Pancreas (tissue), 10 donors: Measurements from ENCODE around the gene MTFR1L. TPM values are rescaled to one million over a fixed set of nuclear protein-coding genes. Genes with fewer than 3 reads are reported as not detected.

Experiments
- ATAC-seq, 4 donors: fragments of 200-7000 bp; cut with Tn5 transposase; one replicate each; pipeline versions ENCODE4 v1.8.0 to v1.9.1; 2020; ENCODE audit warnings: mild to moderate bottlenecking in 4 of 4, moderate library complexity in 4 of 4
- DNase-seq, 6 donors: peaks; one replicate each; pipeline ENCODE4 v3.0.0-alpha.2; 2020
- FAIRE-seq: peaks from 2 replicates; lab custom pipeline; 2012; peaks lifted over from hg19 to GRCh38; lab: Jason Lieb, UNC
- H3K27ac ChIP-seq, 4 donors: fragments of 200-600 bp; sonication (generic); 1 replicate in 3 of 4; 2 replicates in 1 of 4; pipeline versions ENCODE4 v1.5.0 to v1.8.0; 2020
- H3K27me3 ChIP-seq, 4 donors: fragments of 200-600 bp; one replicate each; pipeline ENCODE4 v1.8.0; 2021
- H3K36me3 ChIP-seq, 3 donors: fragments of 200-600 bp; sonication (generic) in 1 of 3; one replicate each; pipeline versions ENCODE4 v1.5.0 to v1.8.0; 2020 to 2021
- H3K4me1 ChIP-seq, 3 donors: fragments of 200-600 bp; one replicate each; pipeline ENCODE4 v1.8.0; 2021
- H3K4me3 ChIP-seq, 4 donors: fragments of 200-600 bp; sonication (generic) in 2 of 4; one replicate each; pipeline versions ENCODE4 v1.5.0 to v1.8.0; 2020 to 2021
- H3K9me3 ChIP-seq, 4 donors: fragments of 200-600 bp; one replicate each; pipeline ENCODE4 v1.8.0; 2021
- CTCF ChIP-seq, 4 donors: fragments of 200-600 bp; sonication (generic) in 3 of 4; IDR thresholded peaks; one replicate each; pipeline versions ENCODE4 v1.5.0 to v1.8.0; 2021; ENCODE audit warnings: antibody characterized with exemption in 4 of 4
- WGBS, 2 donors: extraction: QIAGEN DNeasy Blood & Tissue Kit; methylation state at CpG; one replicate each; pipeline ENCODE4 v1.1.7; 2013; 5-methylcytosine and 5-hydroxymethylcytosine counted together
- intact Hi-C, 3 donors: fragments of 100-400 bp; cut with DNase I; formaldehyde crosslinking; loops; one replicate each; pipeline versions ENCODE4 v1.11.1 to v1.14.2; 2022
- polyA plus RNA-seq, 2 donors: library from polyadenylated mRNA; stranded (reverse); fragments of 200-250 nt; gene quantifications; one replicate each; pipeline ENCODE4 v1.2.3, GENCODE V29; 2013
- total RNA-seq, 6 donors: library from RNA; stranded (reverse); fragmentation: NEBNext Ultra II Directional in 4 of 6; extraction: Animal tissue kit (Norgen Biotek cat#: 25700) in 4 of 6; gene quantifications; one replicate each; pipeline versions ENCODE4 v1.2.1 to v1.2.4, GENCODE V29; 2021 to 2023
- donor health status: healthy with polysubstance abuse.
- donor health status: DM: no; HTN: no; CAD: no; lungs with moderate emphysema.
- donor health status: DM: no; HTN: no; CAD: no.
- donor health status: control.
- donor health status: control.
- donor health status: Bipolar disorder and iron deficiency.
- donor health status: DM: yes; HTN: yes; CAD: no.
- donor health status: DM: no; HTN: no; CAD: no.
- donor health status: DM: no; HTN: no; CAD: no.
- donor health status: DM: yes; HTN: yes; CAD: no.

MTFR1L gene
- total RNA-seq (10 to 100 TPM; 24.0 to 36.0 (median 26.3) TPM), polyA plus RNA-seq (10 to 100 TPM; 38.9 to 59.6 TPM)

- ATAC-seq (peak; percentile 86 to 94 (median 92)), DNase-seq (peak; percentile 91 to 95 (median 92)), FAIRE-seq (no peak)
- H3K9me3 ChIP-seq = no peaks in the 10 kb centered on the region
- no peak for TF ChIP-seq CTCF (IDR thresholded peaks at IDR 0.05)
- H3K27ac ChIP-seq = peak within 1 kb of the TSS; percentile 91 to 95 (median 92)
- peak within 1 kb of the TSS; percentile 74 to 97 (median 86) for H3K4me3 ChIP-seq
- peaks cover 16 to 19% (median 18%) of the 10 kb centered on the region in 3 donors for H3K4me1 ChIP-seq
- H3K36me3 ChIP-seq = peaks cover 0 to 5% (median 1%) of the 10 kb centered on the region in 3 donors
- 1% methylated on average over 53 to 64 of the region's 64 CpGs for WGBS, 2 donors
- intact Hi-C loops = loop anchor here in 1 of 3 donors (10.0 kb wide), 1 partner anchor 415 kb away; no protein-coding TSS in a partner anchor
- H3K27me3 ChIP-seq = no peaks in the 10 kb centered on the region
Observed at GRCh38 chr1:25819491-25820246, at the start of gene MTFR1L. Gene MTFR1L, plus strand, starts transcription at chr1:25819954. Its CDS starts 3,151 bp downstream, at chr1:25823105.

GRCh38 chr1:25770541-25771220 lies 49.1 kb upstream of the MTFR1L start:
- no peak for FAIRE-seq
- Histone ChIP-seq H3K36me3 (no peaks in the 10 kb centered on the region), H3K27me3 (no peaks in the 10 kb centered on the region), H3K9me3 (no peaks in the 10 kb centered on the region), H3K4me3 (no peak overlapping the region), H3K27ac (peak overlapping the region; percentile 53 to 86 (median 76)), H3K4me1 (peaks cover 48 to 60% (median 54%) of the 10 kb centered on the region in 3 donors)
- no peak for TF ChIP-seq CTCF (IDR thresholded peaks at IDR 0.05)
- intact Hi-C loops = no loop called here
- no peak for DNase-seq
- 78 to 81% methylated on average over 14 of the region's 14 CpGs for WGBS, 2 donors
- no peak for ATAC-seq

GRCh38 chr1:25771221-25772114 lies 48.3 kb upstream of the MTFR1L start:
- Histone ChIP-seq H3K36me3 (no peaks in the 10 kb centered on the region), H3K4me3 (no peak overlapping the region), H3K27me3 (no peaks in the 10 kb centered on the region), H3K27ac (peak overlapping the region; percentile 53 to 86 (median 76)), H3K4me1 (peaks cover 41 to 55% (median 47%) of the 10 kb centered on the region in 3 donors), H3K9me3 (no peaks in the 10 kb centered on the region)
- FAIRE-seq = no peak
- peak; percentile 47 to 61 (median 57) for ATAC-seq
- intact Hi-C loops = no loop called here
- WGBS, 2 donors = 14 to 19% methylated on average over 34 of the region's 34 CpGs
- no peak for TF ChIP-seq CTCF (IDR thresholded peaks at IDR 0.05)
- DNase-seq = peak; percentile 77 to 95 (median 88)

GRCh38 chr1:25772164-25772563 lies 47.6 kb upstream of the MTFR1L start:
- intact Hi-C loops = no loop called here
- H3K36me3 ChIP-seq = no peaks in the 10 kb centered on the region
- H3K27ac ChIP-seq = peak overlapping the region; percentile 53 to 86 (median 76)
- ATAC-seq (peak; percentile 1 to 27 (median 13)), DNase-seq (peak in 1 of 6 donors; percentile 56), FAIRE-seq (no peak)
- WGBS, 2 donors = 36 to 50% methylated on average over 5 of the region's 5 CpGs
- no peaks in the 10 kb centered on the region for H3K9me3 ChIP-seq
- no peak for TF ChIP-seq CTCF (IDR thresholded peaks at IDR 0.05)
- H3K27me3 ChIP-seq = no peaks in the 10 kb centered on the region
- peaks cover 40 to 54% (median 44%) of the 10 kb centered on the region in 3 donors for H3K4me1 ChIP-seq
- no peak overlapping the region for H3K4me3 ChIP-seq
